GM12874 (cell line): Measurements from ENCODE around the gene TMC1.

ENCODE experiments used
- TF ChIP-seq, protein P1 (sequence below): IDR thresholded peaks from 2 replicates; pipeline ENCODE4 v1.5.1; 2011; ENCODE audit warnings: low read depth, mild to moderate bottlenecking, control low read depth, low read length, moderate library complexity; ENCODE audit not compliant: insufficient read depth

TMC1 gene

DNA sequence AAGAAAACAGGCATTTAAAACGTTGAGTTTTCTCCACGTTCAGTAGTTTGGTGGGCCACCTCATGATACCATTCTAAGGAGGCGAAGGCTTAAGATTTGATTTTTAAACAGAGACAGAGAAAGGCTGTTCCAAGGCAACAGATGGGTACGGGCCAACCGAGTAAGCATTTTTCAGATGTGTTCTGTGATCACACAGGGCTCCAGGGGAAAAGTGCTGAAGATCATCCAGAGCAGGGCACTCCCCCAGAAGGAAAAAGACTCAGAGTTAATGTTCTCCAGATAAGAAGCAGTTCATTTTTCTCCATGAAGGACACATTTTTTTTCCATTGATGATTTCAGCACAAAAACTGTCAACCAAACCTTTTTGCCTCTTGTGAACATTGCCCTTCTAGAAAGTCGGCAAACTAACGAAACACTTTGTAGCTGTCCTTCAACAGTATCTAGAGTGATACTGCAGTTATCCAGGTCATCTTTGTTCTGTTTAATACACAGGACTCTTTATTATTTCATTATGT, 292.7 kb downstream of the TMC1 start:
- TF ChIP-seq, protein P1, sequence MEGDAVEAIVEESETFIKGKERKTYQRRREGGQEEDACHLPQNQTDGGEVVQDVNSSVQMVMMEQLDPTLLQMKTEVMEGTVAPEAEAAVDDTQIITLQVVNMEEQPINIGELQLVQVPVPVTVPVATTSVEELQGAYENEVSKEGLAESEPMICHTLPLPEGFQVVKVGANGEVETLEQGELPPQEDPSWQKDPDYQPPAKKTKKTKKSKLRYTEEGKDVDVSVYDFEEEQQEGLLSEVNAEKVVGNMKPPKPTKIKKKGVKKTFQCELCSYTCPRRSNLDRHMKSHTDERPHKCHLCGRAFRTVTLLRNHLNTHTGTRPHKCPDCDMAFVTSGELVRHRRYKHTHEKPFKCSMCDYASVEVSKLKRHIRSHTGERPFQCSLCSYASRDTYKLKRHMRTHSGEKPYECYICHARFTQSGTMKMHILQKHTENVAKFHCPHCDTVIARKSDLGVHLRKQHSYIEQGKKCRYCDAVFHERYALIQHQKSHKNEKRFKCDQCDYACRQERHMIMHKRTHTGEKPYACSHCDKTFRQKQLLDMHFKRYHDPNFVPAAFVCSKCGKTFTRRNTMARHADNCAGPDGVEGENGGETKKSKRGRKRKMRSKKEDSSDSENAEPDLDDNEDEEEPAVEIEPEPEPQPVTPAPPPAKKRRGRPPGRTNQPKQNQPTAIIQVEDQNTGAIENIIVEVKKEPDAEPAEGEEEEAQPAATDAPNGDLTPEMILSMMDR: no peak

DNA sequence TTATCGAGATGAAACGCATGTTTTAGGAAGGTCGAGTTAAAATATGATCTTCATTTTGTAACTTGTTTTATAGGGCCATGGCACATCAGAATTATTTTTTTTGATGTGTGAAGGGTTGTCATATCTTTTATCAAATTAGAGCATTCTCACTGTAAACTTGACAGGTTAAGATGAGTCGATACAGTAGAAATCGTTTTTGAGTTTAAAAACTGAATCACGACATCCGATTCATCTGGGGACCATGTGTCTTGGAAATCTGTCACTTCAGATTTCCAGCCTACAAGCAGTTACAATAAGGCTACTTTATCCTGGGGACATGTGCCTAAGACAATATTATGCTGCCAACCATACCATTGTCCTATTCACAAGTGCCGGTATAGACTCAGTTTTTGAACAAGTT, 295.3 kb downstream of the TMC1 start:
- TF ChIP-seq, protein P1: no peak

DNA sequence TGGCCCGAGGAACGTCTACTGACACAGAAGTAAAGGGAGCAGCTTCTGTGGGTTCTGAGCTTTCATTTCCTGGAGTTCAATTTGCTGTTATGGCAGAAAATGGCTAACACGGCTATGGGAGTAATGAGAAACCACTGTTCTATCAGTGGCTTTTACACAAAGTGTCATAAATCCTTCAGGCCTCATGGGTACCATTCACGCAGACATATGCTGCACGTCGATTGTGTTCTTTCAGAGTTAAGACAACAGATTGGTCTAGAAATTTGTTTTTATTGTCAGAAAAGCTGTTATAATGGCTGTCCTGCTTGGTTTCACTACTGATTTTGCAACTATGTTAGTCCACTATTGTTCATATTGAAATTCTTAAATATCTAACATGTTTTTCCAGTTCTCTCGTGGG, 296.0 kb downstream of the TMC1 start:
- TF ChIP-seq, protein P1: no peak

DNA sequence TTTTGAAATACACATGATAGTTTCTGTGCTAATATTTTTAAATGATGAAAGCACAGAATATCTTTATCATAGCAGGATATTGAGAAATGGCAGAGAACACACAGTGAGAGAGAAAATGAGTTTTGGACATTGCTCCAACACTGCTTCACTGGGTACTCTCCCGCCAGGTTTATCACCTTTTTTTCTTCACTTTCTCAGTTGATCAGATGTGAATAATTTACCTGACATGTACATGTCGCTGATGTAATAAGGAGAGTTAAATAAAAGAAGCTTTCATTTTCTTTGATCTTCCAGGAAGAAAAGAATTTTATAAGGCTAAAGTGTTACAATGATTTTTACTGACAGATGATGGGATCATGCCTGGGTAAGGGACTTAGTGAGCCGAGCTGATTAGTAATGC, 297.0 kb downstream of the TMC1 start:
- TF ChIP-seq, protein P1: no peak

DNA sequence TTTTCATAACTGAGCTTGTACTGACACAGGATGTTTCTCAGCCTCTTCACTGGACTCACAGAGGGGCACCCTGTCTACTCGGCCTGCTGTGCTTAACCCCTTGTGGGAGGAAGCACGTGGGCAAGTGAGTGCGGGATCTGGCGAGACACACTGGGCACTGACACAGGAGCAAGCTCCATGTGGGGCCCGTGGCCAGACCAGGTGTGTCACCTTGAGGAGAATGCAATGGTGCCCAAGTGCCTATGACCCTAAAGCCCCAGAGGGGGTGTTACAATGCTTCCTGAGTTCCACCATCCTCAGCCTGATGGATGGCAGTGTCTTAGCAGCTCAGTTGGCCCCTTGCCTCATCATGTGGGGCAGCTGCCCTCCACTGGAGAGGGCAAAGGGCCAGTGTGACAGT, 302.6 kb downstream of the TMC1 start:
- TF ChIP-seq, protein P1: no peak

DNA sequence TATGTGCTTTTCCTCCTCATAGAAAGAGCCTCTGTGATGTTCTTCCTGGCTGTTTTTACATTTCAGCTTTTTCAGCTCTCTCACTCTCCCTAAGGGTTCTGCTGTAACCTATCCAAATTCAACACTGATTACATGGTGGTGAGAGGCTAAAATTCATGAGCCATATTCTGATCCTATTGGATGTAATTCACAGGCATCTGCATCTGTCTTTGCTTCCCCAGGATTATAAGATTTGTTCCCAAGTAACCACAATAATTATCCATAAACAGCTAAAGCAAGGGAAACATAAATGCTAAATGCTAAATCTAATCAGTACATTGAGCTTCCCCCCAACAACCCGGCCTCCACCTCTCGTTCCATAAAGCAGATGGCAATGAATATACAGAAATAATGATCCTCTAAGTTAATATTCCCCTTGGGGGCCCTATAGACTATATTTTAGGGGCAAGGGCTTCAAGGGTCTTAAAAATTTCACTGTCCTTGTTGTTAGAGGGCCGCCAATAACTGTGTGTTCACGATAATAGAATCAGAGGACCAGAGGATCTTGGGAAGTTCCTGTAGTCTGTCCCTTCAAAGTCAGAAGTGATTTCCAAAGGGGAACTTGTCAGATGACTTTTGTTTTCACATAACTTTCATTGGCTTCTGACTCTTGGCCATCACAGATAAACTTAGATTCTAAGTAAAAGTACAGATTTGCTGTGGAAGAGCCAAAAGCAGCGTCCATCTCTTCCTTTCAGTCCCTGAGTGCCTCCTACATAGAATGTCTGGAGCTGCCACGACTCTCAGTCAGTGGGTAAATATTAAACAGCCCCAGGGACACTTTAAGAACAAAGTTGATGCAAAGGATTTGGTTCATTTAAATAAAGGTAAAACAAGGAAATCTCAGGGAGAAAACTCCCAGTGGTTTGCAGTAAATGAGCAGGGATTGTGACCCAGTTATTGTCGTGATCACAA, 305.9 kb downstream of the TMC1 start:
- TF ChIP-seq, protein P1: no peak

DNA sequence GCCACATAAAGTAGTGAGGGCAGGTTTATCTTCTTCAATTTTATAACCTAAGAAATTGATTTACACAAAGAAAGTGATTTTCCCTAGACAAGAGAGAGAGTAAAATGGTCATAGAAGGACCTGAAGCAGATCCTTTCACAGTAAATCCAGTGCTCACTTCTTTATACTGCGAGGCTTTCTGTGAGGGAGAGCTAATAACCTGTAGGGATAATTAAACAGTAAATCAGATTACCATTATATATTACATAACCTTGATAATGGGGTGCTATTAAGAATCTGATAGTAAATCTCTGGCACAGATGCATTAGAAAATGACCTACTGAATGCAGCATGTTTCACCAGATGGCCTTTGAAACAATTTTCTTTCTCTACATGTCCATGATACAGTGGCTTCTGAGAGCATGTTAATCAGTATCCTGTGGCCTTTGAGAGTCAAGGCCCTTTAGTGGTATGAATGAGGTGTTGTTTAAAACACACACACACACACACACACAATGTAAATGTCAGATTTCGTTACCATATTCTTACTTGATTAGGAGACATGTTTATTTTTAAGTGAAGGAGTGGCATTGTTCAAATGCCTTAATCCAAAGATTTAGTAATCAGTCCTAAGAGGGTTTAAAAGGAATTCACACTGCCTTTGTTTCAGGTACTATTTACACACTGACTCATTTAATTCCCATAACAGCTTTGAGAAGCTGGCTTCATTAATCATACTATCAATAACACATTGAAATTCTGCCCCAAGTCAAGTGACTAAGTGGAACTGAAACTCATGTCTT, 306.7 kb downstream of the TMC1 start:
- TF ChIP-seq, protein P1: no peak
